Tibial nerve (tissue), 3 donors: ENCODE data around the gene MTRF1.

Experiments used
- CTCF ChIP-seq, 5 experiments: fragments of 200-600 bp in 3 of 5; fragments of 450-650 bp in 2 of 5; sonication (generic) in 3 of 5; IDR thresholded peaks; one replicate each; pipeline ENCODE4 v1.5.1; 2016 to 2019; ENCODE audit warnings: antibody characterized with exemption in 5 of 5, mild to moderate bottlenecking in 3 of 5, moderate library complexity in 2 of 5
- POLR2A ChIP-seq, 2 donors: fragments of 450-650 bp; IDR thresholded peaks; one replicate each; pipeline ENCODE4 v1.6.1; 2017; ENCODE audit warnings: antibody characterized with exemption in 2 of 2, mild to moderate bottlenecking in 2 of 2, moderate library complexity in 2 of 2

- TF ChIP-seq CTCF (IDR thresholded peaks at IDR 0.05) (no peak), POLR2A (IDR thresholded peaks at IDR 0.05) (no peak)
Measured at GRCh38 chr13:41302743-41303142, 39.4 kb upstream of the MTRF1 start.
